ENCODE measurements around the gene GRIA4. TPM values are rescaled to one million over a fixed set of nuclear protein-coding genes. Genes with fewer than 3 reads are reported as not detected.

Gene GRIA4
- polyA plus RNA-seq, 3 donors = not detected

DNA sequence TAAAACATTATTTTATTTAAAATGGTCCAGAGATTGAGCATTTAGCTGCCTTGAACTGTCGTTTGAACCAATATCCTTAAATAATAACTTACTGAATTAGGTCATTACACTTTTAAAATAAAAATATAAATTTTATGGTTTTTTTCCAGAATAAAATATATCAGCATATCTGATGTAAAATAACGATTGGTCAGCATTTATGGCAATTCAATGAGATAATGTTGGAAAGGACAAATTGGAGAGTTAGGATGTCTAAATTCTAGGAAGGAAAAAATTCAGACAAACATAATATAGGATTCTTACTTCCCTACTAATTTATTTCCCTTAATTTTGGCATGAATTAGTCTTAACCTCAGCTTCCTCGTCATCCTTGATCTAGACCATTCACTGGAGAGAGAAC, 113.4 kb downstream of the GRIA4 start:
- no peaks in the 10 kb centered on the region for H4K20me1 ChIP-seq (ENCODE audit: insufficient read depth, low read length)
- no peaks in the 10 kb centered on the region for H3K27me3 Mint-ChIP-seq (ENCODE audit: low read depth in 3 of 3)
- H2AFZ ChIP-seq (ENCODE audit: insufficient read depth, low read depth, low read length, poor library complexity, severe bottlenecking) = no peak overlapping the region
- no CpG with 5 or more reads among the region's 3 CpGs for WGBS (ENCODE audit: insufficient coverage)
- H3K27me3 ChIP-seq (ENCODE audit: control insufficient read depth in 2 of 2, insufficient read depth in 2 of 2, low read length in 2 of 2) = no peaks in the 10 kb centered on the region
- H3K36me3 ChIP-seq (replicated peaks in 1 of 2; ENCODE audit: control insufficient read depth in 1 of 2, insufficient read depth in 2 of 2, low read length in 2 of 2) = no peaks in the 10 kb centered on the region
- no peak overlapping the region for H3K4me3 ChIP-seq (replicated peaks in 1 of 3; ENCODE audit: low read depth in 2 of 3, low read length in 3 of 3)
- H3K27ac ChIP-seq (ENCODE audit: low read depth in 1 of 2, low read length in 2 of 2) = no peak overlapping the region
- H3K4me1 Mint-ChIP-seq = no peaks in the 10 kb centered on the region
- no peak overlapping the region for H3K27ac Mint-ChIP-seq
- H3K4me1 ChIP-seq (ENCODE audit: control insufficient read depth in 1 of 2, insufficient read depth in 2 of 2, low read length in 2 of 2) = no peaks in the 10 kb centered on the region
- no peaks in the 10 kb centered on the region for H3K36me3 Mint-ChIP-seq
- peaks cover 2 to 23% (median 9%) of the 10 kb centered on the region in 7 donors for H3K9me3 Mint-ChIP-seq
- TF ChIP-seq, protein P1, sequence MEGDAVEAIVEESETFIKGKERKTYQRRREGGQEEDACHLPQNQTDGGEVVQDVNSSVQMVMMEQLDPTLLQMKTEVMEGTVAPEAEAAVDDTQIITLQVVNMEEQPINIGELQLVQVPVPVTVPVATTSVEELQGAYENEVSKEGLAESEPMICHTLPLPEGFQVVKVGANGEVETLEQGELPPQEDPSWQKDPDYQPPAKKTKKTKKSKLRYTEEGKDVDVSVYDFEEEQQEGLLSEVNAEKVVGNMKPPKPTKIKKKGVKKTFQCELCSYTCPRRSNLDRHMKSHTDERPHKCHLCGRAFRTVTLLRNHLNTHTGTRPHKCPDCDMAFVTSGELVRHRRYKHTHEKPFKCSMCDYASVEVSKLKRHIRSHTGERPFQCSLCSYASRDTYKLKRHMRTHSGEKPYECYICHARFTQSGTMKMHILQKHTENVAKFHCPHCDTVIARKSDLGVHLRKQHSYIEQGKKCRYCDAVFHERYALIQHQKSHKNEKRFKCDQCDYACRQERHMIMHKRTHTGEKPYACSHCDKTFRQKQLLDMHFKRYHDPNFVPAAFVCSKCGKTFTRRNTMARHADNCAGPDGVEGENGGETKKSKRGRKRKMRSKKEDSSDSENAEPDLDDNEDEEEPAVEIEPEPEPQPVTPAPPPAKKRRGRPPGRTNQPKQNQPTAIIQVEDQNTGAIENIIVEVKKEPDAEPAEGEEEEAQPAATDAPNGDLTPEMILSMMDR (IDR thresholded peaks at IDR 0.05) = no peak
- no peak overlapping the region for H3K9ac ChIP-seq (ENCODE audit: insufficient read depth, low read length, poor library complexity, severe bottlenecking)
- intact Hi-C loops (cut with micrococcal nuclease) = no loop called here
- DNase-seq = no peak
- peaks cover 0 to 12% of the 10 kb centered on the region in 2 donors for H3K9me3 ChIP-seq (replicated peaks in 1 of 2; ENCODE audit: control insufficient read depth in 1 of 2, insufficient read depth in 1 of 2, low read length in 2 of 2)
- no peaks in the 10 kb centered on the region for H3K79me2 ChIP-seq (ENCODE audit: insufficient read depth, low read length)
- H3K4me3 Mint-ChIP-seq = no peak overlapping the region
- H3K4me2 ChIP-seq (replicated peaks; ENCODE audit: extremely low read depth, low read length, poor library complexity, severe bottlenecking) = no peak overlapping the region

DNA sequence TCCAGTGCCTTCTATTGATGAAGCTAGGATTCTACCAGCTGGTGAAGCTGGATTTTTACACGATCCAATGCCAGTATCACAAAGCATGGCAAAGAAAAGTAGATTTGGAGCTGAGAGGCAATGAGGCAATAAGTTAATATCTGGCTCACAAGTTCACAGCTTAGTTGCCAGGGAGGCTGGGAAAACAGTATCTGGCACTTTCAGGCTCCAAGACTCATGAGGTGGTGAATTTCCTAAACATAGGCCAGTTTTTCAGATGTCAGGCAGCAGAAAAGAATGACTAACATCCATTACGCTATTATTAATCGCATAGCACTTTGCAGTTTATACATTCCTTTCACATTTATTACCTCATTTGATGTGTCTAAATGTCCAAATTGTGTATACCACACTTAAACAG, 122.7 kb downstream of the GRIA4 start:
- Mint-ChIP-seq H3K27ac (no peak overlapping the region), H3K4me3 (no peak overlapping the region), H3K27me3 (ENCODE audit: low read depth in 3 of 3) (no peaks in the 10 kb centered on the region), H3K9me3 (peaks cover 4 to 16% (median 13%) of the 10 kb centered on the region in 7 donors), H3K36me3 (no peaks in the 10 kb centered on the region), H3K4me1 (no peaks in the 10 kb centered on the region)
- Histone ChIP-seq H3K4me2 (replicated peaks; ENCODE audit: extremely low read depth, low read length, poor library complexity, severe bottlenecking) (no peak overlapping the region), H3K79me2 (ENCODE audit: insufficient read depth, low read length) (no peaks in the 10 kb centered on the region), H3K36me3 (replicated peaks in 1 of 2; ENCODE audit: control insufficient read depth in 1 of 2, insufficient read depth in 2 of 2, low read length in 2 of 2) (no peaks in the 10 kb centered on the region), H3K9ac (ENCODE audit: insufficient read depth, low read length, poor library complexity, severe bottlenecking) (no peak overlapping the region), H3K27me3 (ENCODE audit: control insufficient read depth in 2 of 2, insufficient read depth in 2 of 2, low read length in 2 of 2) (no peaks in the 10 kb centered on the region), H3K27ac (ENCODE audit: low read depth in 1 of 2, low read length in 2 of 2) (no peak overlapping the region), H2AFZ (ENCODE audit: insufficient read depth, low read depth, low read length, poor library complexity, severe bottlenecking) (no peak overlapping the region), H3K4me1 (ENCODE audit: control insufficient read depth in 1 of 2, insufficient read depth in 2 of 2, low read length in 2 of 2) (no peaks in the 10 kb centered on the region), H4K20me1 (ENCODE audit: insufficient read depth, low read length) (no peaks in the 10 kb centered on the region), H3K9me3 (replicated peaks in 1 of 2; ENCODE audit: control insufficient read depth in 1 of 2, insufficient read depth in 1 of 2, low read length in 2 of 2) (no peaks in the 10 kb centered on the region), H3K4me3 (replicated peaks in 1 of 3; ENCODE audit: low read depth in 2 of 3, low read length in 3 of 3) (no peak overlapping the region)
- intact Hi-C loops (cut with micrococcal nuclease) = no loop called here
- no peak for DNase-seq
- TF ChIP-seq, protein P1 (IDR thresholded peaks at IDR 0.05) = no peak
- 83% methylated on average over 1 of the region's 3 CpGs for WGBS (ENCODE audit: insufficient coverage)
